Measurements from ENCODE around the gene TF. TPM values are rescaled to one million over a fixed set of nuclear protein-coding genes. Genes with fewer than 3 reads are reported as not detected.

TF gene
- total and polyA plus RNA-seq, 2 of the 8 experiments (the other 6 are each of a cell fraction or from before 2014, with no cell fraction given), result 0.02 to 0.26 TPM

GRCh38 chr3:133834621-133835417, 88.6 kb downstream of the TF start (continued):
- TF ChIP-seq CHD7 (IDR thresholded peaks at IDR 0.05; ENCODE audit: insufficient replicate concordance, low read length) (no peak), POLR2A (IDR thresholded peaks at IDR 0.05; ENCODE audit: control extremely low read depth in 1 of 2, low read depth in 2 of 2, low read length in 2 of 2) (no peak), CREB1 (IDR thresholded peaks at IDR 0.05) (no peak), PHF8 (conservative IDR thresholded peaks at IDR 0.05; ENCODE audit: low read depth, low read length) (no peak), SIX5 (IDR thresholded peaks at IDR 0.05; ENCODE audit: low read depth, low read length) (no peak), RBBP5 (IDR thresholded peaks at IDR 0.05; ENCODE audit: borderline replicate concordance, low read depth, low read length) (no peak), TAF7 (optimal IDR thresholded peaks at IDR 0.05; ENCODE audit: borderline replicate concordance, low read depth, low read length) (no peak), TAF1 (IDR thresholded peaks at IDR 0.05; ENCODE audit: low read depth, low read length) (no peak)
